GM21825 (cell line): ENCODE results near the gene GNA14.
"Not testable (repeated sequence)": the region's sequence is repeated elsewhere in the genome, so short reads cannot be mapped to it uniquely, and the experiment has no call there.

Experiments used
- ATAC-seq: cut with Tn5 transposase; IDR thresholded peaks from one replicate; pipeline ENCODE4 v1.9.1; 2021; ENCODE audit warnings: mild to moderate bottlenecking, moderate library complexity; ENCODE audit not compliant: unreplicated experiment

Gene GNA14

GRCh38 chr9:77455312-77455927, 192.7 kb downstream of the GNA14 start:
- ATAC-seq = no peak

- no peak for ATAC-seq
These were observed 193.5 kb downstream of the GNA14 start for GRCh38 chr9:77454663-77455062.

DNA sequence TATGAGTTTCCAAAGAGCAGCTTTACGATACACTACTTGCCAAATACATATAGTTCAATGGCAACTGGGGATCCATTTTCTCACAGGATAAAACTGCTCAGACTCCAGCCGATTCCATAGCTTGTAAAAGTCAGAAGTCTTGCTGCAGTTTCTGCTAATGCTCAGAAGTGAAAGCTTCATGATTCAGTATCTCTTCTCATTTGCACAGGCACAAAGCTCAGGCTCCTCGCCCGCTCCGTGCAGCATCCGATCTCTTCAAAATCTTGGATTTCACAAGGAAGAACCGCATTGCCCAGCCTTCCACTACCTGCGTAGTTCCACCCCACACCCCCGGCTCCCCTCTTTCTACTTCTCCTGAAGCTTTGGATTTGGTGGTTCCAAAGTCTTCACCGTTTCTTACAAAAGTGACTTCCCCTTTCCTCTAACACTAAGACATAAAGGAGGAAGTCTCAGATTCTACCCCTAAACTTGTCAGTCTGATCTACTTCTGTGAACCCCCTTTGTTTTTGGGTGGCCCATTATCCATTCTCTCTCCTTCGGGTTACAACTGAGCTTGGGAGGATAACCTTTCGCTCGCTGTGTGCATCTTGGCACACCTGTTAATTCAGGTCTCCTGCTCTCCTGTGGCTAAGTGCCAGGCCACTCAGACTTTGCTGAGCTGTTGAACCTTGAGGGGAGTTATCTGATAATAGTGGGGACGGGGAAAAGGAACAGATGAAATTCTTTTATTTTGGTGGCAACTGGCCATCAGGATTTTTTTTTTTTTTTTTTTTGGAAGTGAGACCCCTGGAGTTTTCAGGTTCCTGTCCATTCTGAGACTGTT, 194.1 kb downstream of the GNA14 start:
- ATAC-seq = no peak

GRCh38 chr9:77451507-77451906, 196.6 kb downstream of the GNA14 start:
- no peak for ATAC-seq

GRCh38 chr9:77450085-77450475, 198.0 kb downstream of the GNA14 start:
- no peak for ATAC-seq

- ATAC-seq = no peak
These were observed 198.7 kb downstream of the GNA14 start for GRCh38 chr9:77449240-77450084.

- ATAC-seq = no peak
These were observed 200.5 kb downstream of the GNA14 start for GRCh38 chr9:77447646-77448045.

- ATAC-seq = no peak
These were observed 205.7 kb downstream of the GNA14 start for GRCh38 chr9:77442436-77442835.

DNA sequence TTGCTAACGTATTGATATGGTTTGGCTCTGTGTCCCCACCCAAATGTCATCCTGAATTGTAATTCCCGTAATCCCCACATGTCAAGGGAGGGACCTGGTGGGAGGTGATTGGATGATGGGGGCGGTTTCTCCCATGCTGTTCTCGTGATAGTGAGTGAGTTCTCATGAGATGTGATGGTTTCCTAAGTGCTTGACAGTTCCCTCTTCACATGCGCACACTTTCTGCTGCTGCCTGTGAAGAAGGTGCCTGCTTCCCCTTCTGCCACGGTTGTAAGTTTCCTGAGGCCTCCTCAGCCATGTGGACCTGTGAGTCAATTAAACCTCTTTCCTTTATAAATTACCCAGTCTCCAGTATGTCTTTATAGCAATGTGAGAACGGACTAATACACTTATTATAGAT, 207.0 kb downstream of the GNA14 start:
- not testable (repeated sequence) for ATAC-seq

- no peak for ATAC-seq
These were observed 208.1 kb downstream of the GNA14 start for GRCh38 chr9:77440057-77440456.

DNA sequence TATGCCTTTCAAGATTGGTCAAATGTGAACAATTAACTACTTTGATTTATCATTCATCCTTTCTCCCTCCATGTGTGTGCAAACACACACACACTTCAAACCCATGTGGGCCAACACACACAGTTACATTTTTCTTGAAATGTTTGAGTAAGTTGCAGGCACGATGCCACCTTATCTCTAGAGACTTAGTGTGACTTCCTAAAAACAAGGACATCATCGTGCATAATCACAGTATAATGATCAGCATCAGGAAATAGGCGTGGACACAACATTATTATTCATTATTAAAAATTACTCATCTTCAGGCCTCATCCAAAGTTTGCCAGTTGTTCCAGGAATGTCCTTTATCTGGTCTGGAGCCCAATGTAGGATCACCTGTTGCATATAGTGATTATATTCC, 209.5 kb downstream of the GNA14 start:
- no peak for ATAC-seq

GRCh38 chr9:77435688-77436087, 212.4 kb downstream of the GNA14 start:
- ATAC-seq = no peak

DNA sequence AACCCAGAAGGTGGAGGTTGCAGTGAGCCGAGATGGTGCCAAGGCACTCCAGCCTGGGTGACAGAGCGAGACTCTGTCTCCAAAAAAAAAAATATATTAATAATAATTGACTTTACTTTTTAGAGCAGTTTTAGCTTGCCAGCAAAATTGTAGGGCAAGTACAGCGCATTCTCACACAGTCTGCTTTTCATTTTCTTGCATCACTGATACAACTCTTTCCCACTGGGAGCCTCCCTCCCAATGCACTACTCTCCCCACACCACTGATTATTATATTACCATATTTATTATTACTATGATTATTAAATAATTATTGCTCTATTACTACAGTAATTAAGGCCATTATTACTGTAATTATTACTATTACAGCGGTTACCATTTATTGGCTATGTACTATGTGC, 212.8 kb downstream of the GNA14 start:
- no peak for ATAC-seq

DNA sequence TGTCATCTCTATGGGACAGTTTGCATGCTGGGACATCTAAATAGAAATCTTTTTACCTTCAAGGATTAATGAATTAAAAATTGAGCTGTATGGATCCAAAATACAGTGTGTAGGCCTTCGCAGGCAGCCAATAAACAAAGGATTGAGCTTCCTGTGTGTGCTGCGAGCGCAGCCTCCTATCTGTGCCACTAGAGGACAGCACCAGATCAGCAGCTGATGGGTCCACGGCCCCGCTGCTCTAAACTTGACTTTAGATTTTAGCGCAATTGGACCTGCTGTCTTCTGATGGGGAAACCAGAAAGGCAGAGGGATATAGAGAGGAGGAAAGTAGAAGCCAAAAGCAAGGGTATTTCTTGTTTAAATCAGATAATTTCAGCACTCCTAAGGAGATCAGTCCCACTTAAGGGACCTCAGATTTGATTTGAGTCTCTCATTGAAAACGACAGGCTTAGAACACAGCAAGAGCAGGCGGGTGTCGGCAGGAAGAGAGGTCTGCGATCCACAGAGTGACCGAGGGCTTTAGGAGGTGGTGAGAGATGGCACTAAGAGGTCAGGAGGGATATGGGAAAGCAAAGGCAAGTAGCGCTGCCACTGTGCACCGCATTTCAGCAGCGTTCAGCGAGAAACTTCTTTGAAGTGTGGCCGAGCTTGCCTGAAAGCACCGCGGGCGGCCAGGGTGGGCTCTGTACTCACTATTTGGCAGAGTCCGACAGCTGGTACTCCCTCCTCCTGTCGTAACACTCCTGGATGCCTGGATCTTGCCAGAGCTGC, 214.3 kb downstream of the GNA14 start:
- ATAC-seq = peak; percentile 77

- no peak for ATAC-seq
These were observed 216.1 kb downstream of the GNA14 start for GRCh38 chr9:77432053-77432452.

DNA sequence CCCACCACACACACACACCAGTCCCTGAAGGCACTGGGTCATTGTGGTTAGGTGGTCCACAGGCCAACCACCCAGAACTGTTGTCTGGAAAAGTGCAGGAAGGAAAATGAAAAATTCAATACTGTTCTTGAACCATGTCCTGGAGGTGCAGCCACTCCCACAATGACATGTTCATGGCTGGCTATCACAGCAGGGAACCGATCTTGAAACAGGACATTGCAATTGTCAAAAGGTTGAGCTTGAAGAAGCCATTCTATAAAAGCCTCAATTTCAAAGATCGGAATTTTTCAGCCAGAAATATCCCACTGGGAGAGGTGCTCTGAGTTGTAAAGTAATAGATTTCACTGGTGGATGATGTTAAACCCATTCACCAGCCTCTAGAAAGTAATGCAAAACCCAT, 218.2 kb downstream of the GNA14 start:
- ATAC-seq = no peak

GRCh38 chr9:77427256-77427927, 220.7 kb downstream of the GNA14 start:
- ATAC-seq = no peak

GRCh38 chr9:77426712-77427111, 221.4 kb downstream of the GNA14 start:
- no peak for ATAC-seq

DNA sequence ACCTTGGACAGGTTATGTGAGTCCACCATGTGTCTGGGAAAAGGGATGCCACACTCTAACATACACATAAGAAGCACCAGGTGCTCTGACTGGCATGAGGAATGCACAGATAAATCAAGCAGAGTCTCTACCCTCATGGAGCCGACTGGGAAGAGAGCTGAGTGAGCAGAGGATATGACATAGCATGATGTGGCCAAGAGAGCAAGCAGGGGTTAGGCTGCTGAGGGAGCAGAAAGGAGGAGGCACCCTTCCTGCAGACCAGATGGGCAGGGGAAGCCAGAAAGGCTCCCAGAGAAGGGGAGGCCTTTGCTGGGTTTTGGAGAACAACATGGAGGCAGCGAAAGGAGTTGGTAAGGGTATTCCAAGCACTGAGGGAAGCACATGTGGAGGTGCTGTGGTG, 223.1 kb downstream of the GNA14 start:
- ATAC-seq = no peak

GRCh38 chr9:77423841-77424240, 224.3 kb downstream of the GNA14 start:
- ATAC-seq = no peak
